Activated T-cell treated with anti-CD3 and anti-CD28 coated beads, Interleukin-2, amount 50 U/mL, for 1 hour (primary cell): ENCODE results near the gene CNPY3.
"Not testable (repeated sequence)": the region's sequence is repeated elsewhere in the genome, so short reads cannot be mapped to it uniquely, and the experiment has no call there.

Experiments used
- DNase-seq: peaks from one replicate; pipeline ENCODE4 v3.0.0-alpha.2; 2020

CNPY3 gene

GRCh38 chr6:42916288-42916687 lies 13.0 kb upstream of the CNPY3 start:
- DNase-seq: no peak

DNA sequence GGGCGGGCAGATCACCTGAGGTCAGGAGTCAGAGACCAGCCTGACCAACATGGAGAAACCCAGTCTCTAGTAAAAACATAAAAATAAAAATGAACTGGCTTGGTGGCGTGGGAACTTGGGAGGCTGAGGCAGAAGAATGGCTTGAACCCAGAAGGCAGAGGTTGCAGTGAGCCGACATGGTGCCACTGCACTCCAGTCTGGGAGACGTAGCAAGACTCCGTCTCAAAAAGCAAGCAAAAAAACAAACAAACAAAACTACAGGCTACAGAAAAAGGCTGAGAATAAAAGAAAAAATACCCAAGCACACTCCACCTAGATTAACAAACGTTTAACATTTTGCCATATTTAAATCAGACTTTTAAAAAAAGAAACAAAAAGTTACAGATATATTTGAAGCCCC lies 7.5 kb upstream of the CNPY3 start:
- DNase-seq: no peak

GRCh38 chr6:42923666-42924065 lies 5.6 kb upstream of the CNPY3 start:
- no peak for DNase-seq

GRCh38 chr6:42925248-42925857 lies 3.9 kb upstream of the CNPY3 start:
- DNase-seq: no peak

DNA sequence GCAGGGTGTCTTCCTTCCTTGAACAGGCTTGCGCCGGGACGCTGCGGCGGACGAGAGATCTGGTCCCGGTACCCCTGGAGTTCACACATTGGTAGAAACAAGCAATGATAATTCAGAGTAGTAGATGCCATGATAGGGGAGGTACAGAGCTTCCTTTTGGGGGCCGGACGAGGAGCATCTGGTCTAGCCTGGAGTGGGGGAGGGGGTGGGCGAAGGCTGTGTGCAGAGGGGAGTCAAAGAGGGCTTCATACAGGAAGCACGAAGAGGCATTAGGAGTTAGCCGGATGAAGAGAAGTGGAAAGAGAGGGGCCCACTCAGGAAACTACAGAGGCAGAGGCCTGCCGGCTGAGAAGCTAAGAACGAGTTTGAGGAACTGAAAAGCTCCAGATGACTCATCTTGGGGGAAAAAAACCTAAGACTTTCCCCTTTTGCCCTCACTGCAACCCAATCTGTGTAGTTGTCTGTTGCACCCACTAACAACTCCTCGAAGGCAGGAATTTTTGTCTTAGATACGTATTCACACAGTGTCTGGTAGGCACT lies 611 bp downstream of the CNPY3 start:
- no peak for DNase-seq

GRCh38 chr6:42932412-42932811 lies 3.1 kb downstream of the CNPY3 start:
- no peak for DNase-seq

DNA sequence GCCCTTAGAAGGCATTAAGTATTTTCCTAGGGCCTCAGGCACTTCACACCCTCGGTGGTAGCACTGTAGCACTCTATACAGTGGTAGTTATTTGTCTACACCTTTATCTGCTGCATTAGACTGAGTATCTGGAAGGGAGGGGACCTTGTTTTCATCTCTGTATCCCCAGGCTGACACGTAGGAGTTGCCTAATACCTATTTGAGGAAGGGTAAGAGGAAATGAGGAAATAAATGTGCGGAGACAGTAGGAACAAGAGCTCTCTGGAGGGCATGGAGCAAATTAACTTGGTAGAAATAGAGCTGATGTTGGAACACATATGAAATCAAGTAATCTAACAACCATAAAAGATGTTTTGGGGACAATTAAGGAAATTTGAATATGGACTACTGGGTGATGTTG lies 3.9 kb downstream of the CNPY3 start:
- DNase-seq: no peak

GRCh38 chr6:42935322-42935721 lies 6.0 kb downstream of the CNPY3 start:
- no peak for DNase-seq

DNA sequence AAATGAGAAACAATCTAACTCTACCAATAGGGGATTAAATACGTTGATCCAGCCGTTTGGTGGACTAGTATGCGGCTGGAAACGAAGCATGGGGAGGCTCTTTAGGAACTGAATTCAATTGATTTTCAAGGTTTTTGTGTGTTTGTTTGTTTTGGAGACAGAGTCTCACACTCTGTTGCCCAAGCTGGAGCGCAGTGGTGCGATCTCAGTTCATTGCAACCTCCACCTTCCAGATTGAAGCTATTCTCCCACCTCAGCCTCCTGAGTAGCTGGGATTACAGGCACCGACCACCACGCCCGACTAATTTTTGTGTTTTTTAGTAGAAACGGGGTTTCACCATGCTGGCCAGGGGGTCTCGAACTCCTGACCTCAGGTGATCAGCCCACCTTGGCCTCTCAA lies 7.1 kb downstream of the CNPY3 start:
- no peak for DNase-seq

DNA sequence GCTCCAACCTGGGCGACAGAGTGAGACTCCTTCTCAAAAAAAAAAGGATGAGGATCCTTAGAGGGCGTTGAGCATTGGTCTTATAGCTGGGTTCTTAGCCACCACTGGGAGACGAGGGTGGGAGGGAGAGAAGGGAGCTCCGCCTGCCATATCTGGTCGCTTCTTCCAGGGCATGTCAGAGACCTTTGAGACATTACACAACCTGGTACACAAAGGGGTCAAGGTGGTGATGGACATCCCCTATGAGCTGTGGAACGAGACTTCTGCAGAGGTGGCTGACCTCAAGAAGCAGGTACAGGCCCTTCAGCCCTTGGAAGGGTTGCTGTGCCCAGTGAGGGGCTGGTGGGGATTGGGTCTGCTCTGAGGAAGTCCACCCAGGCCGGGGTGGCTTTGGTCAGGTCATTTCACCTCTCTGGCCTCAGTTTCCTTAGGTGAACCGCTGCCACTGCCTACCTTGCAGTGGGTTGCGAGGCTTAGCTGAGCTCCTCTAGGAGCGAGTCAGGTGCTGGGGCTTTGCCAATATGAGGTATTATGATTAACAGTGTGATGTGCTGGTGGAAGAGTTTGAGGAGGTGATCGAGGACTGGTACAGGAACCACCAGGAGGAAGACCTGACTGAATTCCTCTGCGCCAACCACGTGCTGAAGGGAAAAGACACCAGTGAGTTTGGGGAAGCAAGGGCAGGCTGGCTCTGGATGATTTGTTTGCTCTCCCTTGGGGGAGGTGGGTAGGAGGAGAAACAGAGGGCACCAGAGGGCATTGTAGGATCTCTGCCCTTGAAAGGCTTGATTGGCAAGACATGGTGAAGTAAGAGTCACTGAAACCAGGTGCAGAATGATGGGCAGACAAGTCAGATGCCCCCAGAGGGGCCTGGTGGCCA lies 8.5 kb downstream of the CNPY3 start:
- DNase-seq: no peak

- DNase-seq: no peak
These were observed 9.1 kb downstream of the CNPY3 start for GRCh38 chr6:42938428-42938796.

DNA sequence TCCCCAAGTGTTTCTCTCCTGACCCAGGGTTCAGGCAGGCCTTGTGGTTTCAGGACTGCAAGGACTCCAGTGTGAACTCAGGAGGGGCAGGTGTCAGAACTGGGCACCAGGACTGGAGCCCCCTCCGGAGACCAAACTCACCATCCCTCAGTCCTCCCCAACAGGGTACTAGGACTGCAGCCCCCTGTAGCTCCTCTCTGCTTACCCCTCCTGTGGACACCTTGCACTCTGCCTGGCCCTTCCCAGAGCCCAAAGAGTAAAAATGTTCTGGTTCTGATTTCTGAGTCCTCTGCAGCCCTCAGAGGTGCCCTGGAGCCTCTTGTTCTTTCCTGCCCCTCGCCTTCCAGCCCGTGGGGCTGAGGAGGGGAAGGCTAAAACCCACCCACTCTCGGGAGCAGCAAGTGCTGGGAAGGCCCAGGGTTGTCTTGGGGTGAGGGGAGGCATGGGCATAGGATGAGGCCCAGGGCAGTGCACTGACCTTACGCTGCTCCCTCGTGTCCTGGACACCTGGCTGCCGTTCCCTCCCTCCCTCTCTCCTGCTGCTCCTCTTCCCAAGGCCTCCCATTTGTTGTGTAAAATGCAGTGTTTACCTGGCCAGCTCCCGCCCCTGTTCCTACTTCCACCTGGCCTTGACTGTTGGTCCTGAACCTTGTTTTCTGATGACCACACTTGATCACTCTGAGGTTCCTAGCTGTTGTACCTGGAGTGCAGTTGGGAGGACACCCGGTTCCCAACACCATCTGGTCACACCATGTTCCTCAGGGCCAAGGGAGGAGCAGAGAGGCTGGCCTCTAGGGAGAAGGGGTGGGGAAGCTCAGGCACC lies 9.9 kb downstream of the CNPY3 start:
- DNase-seq: no peak

- no peak for DNase-seq
These were observed 10.5 kb downstream of the CNPY3 start for GRCh38 chr6:42939810-42940167.

GRCh38 chr6:42940493-42941045 lies 11.3 kb downstream of the CNPY3 start:
- no peak for DNase-seq

- not testable (repeated sequence) for DNase-seq
These were observed 12.1 kb downstream of the CNPY3 start for GRCh38 chr6:42941356-42941755.

DNA sequence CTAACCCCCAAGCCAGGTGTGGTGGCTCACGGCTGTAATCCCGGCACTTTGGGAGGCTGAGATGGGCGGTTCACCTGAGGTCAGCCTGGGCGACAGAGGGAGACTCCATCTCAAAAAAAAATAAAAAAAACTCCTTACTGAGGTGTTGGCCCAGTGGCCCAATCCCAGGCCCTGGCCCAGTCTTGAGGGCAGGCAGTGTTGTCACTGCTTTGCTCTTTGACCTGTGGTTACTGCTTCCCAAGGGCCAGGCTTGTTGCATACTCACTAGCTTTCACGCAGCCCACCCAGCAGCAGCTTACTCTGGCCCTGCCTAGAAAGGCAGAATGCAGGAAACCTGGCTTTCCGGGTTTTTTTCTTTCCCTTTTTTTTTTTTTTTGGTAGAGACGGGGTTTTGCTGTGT lies 13.2 kb downstream of the CNPY3 start:
- DNase-seq: no peak

GRCh38 chr6:42947950-42948349 lies 18.7 kb downstream of the CNPY3 start:
- no peak for DNase-seq

DNA sequence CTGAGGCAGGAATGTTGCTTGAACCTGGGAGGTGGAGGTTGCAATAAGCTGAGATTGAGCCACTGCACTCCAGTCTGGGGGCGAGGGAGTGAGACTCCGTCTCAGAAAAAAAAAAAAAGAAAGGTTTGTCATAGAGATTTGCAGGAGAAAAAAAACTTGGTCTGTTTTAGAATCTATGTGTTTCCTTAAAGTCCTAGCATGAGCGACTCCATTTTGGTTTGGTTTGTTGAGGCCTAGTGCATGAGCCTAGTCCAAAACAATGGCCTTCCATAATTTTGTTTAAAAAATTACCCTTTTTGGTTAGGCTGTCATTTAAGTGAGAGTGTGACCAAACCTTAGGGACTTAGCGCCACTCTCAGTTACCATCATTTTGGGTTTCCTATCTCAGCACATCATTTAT lies 23.1 kb downstream of the CNPY3 start:
- no peak for DNase-seq

DNA sequence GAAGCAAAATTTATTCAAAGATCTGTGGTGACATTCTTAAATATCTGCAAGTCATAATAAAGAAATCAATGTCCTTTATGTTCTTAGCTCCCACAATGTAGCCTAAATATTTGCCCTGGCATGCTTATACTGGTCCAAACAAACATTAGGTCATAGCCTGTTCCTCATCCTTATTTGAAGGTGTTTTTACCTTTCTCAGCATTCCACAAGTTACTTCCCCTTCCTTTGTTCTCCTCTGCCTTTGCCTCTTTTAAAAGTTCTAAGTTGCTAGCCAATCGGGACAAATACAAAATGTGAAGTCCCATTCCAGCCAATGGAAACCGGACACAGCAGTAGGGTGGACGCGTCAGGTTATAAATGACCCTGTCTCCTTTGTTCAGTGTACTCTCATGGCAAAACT lies 25.1 kb downstream of the CNPY3 start:
- DNase-seq: not testable (repeated sequence)

DNA sequence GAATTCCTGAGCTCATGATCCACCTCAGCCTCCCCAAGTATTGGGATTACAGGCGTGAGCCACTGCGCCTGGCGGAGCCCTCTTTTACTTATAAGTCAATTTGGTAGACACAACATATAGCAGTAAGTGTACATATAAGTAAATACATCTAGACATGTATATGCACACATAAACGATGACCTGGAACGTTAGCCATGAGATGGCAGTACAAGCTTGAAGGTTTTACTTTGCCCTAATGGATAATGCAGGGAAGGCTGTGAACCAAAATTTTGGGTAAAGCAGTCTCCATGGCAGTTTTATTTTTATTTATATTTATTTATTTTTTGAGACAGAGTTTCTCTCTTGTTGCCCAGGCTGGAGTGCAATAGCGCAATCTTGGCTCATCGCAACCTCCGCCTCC lies 28.8 kb downstream of the CNPY3 start:
- DNase-seq: no peak

GRCh38 chr6:42959917-42960242 lies 30.6 kb downstream of the CNPY3 start:
- DNase-seq: no peak

DNA sequence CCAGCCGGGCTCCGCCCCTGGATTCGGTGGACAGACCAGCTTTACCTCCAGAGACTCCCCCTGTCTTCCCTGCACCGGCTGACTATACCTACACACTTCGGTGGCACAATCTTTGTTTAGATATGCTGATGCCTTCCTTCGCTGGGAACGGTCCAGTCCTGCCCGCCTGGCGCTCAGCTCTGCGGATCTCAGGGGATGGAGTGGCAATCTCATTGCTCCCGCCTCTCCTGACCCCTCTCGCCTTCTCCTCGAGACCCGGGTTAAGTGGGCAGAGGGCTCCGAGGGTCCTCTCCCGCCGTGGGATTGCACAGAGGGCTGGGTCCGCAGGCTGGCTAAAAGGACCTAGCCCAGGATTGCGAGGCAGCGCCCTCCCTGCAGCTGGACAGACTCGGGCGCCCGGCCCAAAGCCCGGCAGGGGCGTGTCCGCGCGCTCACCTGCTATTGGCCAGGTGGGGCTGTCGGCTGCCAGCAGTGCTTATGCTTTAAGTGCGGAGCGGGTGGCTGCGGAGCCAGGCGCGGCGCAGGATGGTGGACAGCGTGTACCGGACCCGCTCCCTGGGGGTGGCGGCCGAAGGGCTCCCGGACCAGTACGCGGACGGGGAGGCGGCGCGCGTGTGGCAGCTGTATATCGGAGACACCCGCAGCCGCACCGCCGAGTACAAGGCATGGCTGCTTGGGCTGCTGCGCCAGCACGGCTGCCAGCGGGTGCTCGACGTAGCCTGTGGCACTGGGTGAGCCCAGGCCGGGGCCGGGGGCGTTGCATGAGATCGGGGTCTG lies 31.2 kb downstream of the CNPY3 start, which contains the start of gene GNMT:
Gene GNMT (plus strand): TSS at position 512 of the 777 bp plus-strand sequence. CDS start 14 bp downstream, at position 526.
- peak; percentile 59 for DNase-seq
